H9 (cell line): Measurements from ENCODE around the gene ETV3L. TPM values are rescaled to one million over a fixed set of nuclear protein-coding genes. Genes with fewer than 3 reads are reported as not detected.

Experiments used
- DNase-seq: peaks from one replicate; pipeline ENCODE4 v3.0.0-alpha.2; 2017
- H2AFZ ChIP-seq: one replicate; pipeline ENCODE4 v1.6.1; 2013; ENCODE audit warnings: mild to moderate bottlenecking, low read length, control low read depth, moderate library complexity
- H2AK5ac ChIP-seq: 2 replicates; pipeline ENCODE4 v1.6.1; 2013; ENCODE audit warnings: low read length, control low read depth, mixed read lengths; ENCODE audit not compliant: insufficient read length
- H2BK120ac ChIP-seq: one replicate; pipeline ENCODE4 v1.6.1; 2013; ENCODE audit warnings: low read depth, mild to moderate bottlenecking, low read length, control low read depth, inconsistent platforms; ENCODE audit not compliant: poor library complexity, severe bottlenecking
- H2BK12ac ChIP-seq: 2 replicates; pipeline ENCODE4 v1.6.1; 2013; ENCODE audit warnings: low read length, control low read depth, mixed read lengths, low read depth; ENCODE audit not compliant: insufficient read length
- H2BK15ac ChIP-seq: 2 replicates; pipeline ENCODE4 v1.6.1; 2013; ENCODE audit warnings: low read depth, low read length, control low read depth
- H2BK20ac ChIP-seq: one replicate; pipeline ENCODE4 v1.6.1; 2013; ENCODE audit warnings: low read depth, mild to moderate bottlenecking, low read length, control low read depth, inconsistent platforms; ENCODE audit not compliant: poor library complexity, severe bottlenecking
- H2BK5ac ChIP-seq: 2 replicates; pipeline ENCODE4 v1.6.1; 2013; ENCODE audit warnings: low read length, control low read depth, mixed read lengths; ENCODE audit not compliant: insufficient read length
- H3K14ac ChIP-seq: 2 replicates; pipeline ENCODE4 v1.6.1; 2013; ENCODE audit warnings: low read length, control low read depth; ENCODE audit not compliant: insufficient read depth
- H3K18ac ChIP-seq: 2 replicates; pipeline ENCODE4 v1.6.1; 2013; ENCODE audit warnings: low read depth, mild to moderate bottlenecking, mixed read lengths, low read length, control low read depth; ENCODE audit not compliant: insufficient read length
- H3K23ac ChIP-seq: 2 replicates; pipeline ENCODE4 v1.6.1; 2013; ENCODE audit warnings: low read length, control low read depth, mixed read lengths, low read depth; ENCODE audit not compliant: insufficient read length
- H3K23me2 ChIP-seq: 2 replicates; pipeline ENCODE4 v1.6.1; 2013; ENCODE audit warnings: low read depth, mild to moderate bottlenecking, mixed read lengths, low read length, control low read depth; ENCODE audit not compliant: insufficient read length, poor library complexity, severe bottlenecking
- H3K27ac ChIP-seq: 2 replicates; pipeline ENCODE4 v1.5.1; 2013; ENCODE audit warnings: low read length, control low read depth, mixed read lengths, low read depth; ENCODE audit not compliant: insufficient read length
- H3K27me3 ChIP-seq: 2 replicates; pipeline ENCODE4 v1.6.1; 2013; ENCODE audit warnings: low read length, control low read depth, inconsistent platforms; ENCODE audit not compliant: insufficient read depth
- H3K4ac ChIP-seq: 2 replicates; pipeline ENCODE4 v1.6.1; 2013; ENCODE audit warnings: low read depth, mild to moderate bottlenecking, control low read depth, inconsistent platforms, low read length, moderate library complexity
- H3K4me1 ChIP-seq: 2 replicates; pipeline ENCODE4 v1.6.1; 2013; ENCODE audit warnings: low read length, control low read depth, inconsistent platforms; ENCODE audit not compliant: insufficient read depth
- H3K4me2 ChIP-seq: 2 replicates; pipeline ENCODE4 v1.6.1; 2013; ENCODE audit warnings: low read length, control low read depth, mixed read lengths; ENCODE audit not compliant: insufficient read length, insufficient read depth
- H3K56ac ChIP-seq: 2 replicates; pipeline ENCODE4 v1.6.1; 2013; ENCODE audit warnings: low read depth, mild to moderate bottlenecking, mixed read lengths, low read length, control low read depth; ENCODE audit not compliant: insufficient read length
- H3K79me1 ChIP-seq: 2 replicates; pipeline ENCODE4 v1.6.1; 2013; ENCODE audit warnings: low read depth, mild to moderate bottlenecking, moderate library complexity, low read length, control low read depth, inconsistent platforms; ENCODE audit not compliant: insufficient read depth, poor library complexity, severe bottlenecking
- H3K79me2 ChIP-seq: 2 replicates; pipeline ENCODE4 v1.6.1; 2013; ENCODE audit warnings: low read length, control low read depth, inconsistent platforms; ENCODE audit not compliant: insufficient read depth
- H3K9ac ChIP-seq: 2 replicates; pipeline ENCODE4 v1.6.1; 2013; ENCODE audit warnings: low read length, control low read depth, mixed read lengths; ENCODE audit not compliant: insufficient read length; ENCODE audit errors: extremely low read depth
- H3K9me3 ChIP-seq: one replicate; pipeline ENCODE4 v1.6.1; 2013; ENCODE audit warnings: low read depth, low read length, inconsistent platforms; ENCODE audit not compliant: control insufficient read depth
- H3T11ph ChIP-seq: one replicate; pipeline ENCODE4 v1.6.1; 2013; ENCODE audit warnings: mild to moderate bottlenecking, low read length, control low read depth, inconsistent platforms
- H4K20me1 ChIP-seq: one replicate; pipeline ENCODE4 v1.6.1; 2013; ENCODE audit not compliant: control insufficient read depth, insufficient read length, insufficient read depth
- H4K5ac ChIP-seq: 2 replicates; pipeline ENCODE4 v1.6.1; 2013; ENCODE audit warnings: low read depth, mild to moderate bottlenecking, mixed read lengths, low read length, control low read depth; ENCODE audit not compliant: insufficient read length
- H4K8ac ChIP-seq: replicated peaks from 2 replicates; pipeline ENCODE4 v1.6.1; 2013; ENCODE audit warnings: low read length, control low read depth, mixed read lengths, low read depth; ENCODE audit not compliant: insufficient read length
- H4K91ac ChIP-seq: 2 replicates; pipeline ENCODE4 v1.6.1; 2013; ENCODE audit warnings: low read depth, mild to moderate bottlenecking, moderate library complexity, mixed read lengths, low read length, control low read depth; ENCODE audit not compliant: insufficient read length
- H3K27ac Mint-ChIP-seq, 3 experiments: 2 replicates in 2 of 3; 3 replicates in 1 of 3; pipeline ENCODE4 v1.8.0; 2020 to 2021; ENCODE audit warnings: mixed read lengths in 3 of 3, mild to moderate bottlenecking in 1 of 3, moderate library complexity in 1 of 3
- H3K27me3 Mint-ChIP-seq: 2 replicates; pipeline ENCODE4 v1.8.0; 2021; ENCODE audit warnings: low read depth, mild to moderate bottlenecking, moderate library complexity, mixed read lengths
- H3K36me3 Mint-ChIP-seq, 3 experiments: 2 replicates in 2 of 3; 3 replicates in 1 of 3; pipeline ENCODE4 v1.8.0; 2020 to 2021; ENCODE audit warnings: low read depth in 3 of 3, mixed read lengths in 3 of 3; ENCODE audit not compliant: insufficient read depth in 1 of 3
- H3K4me1 Mint-ChIP-seq, 2 experiments: 2 replicates each; pipeline ENCODE4 v1.8.0; 2020; ENCODE audit warnings: mixed read lengths in 2 of 2
- H3K4me3 Mint-ChIP-seq, 2 experiments: 2 replicates in 1 of 2; 3 replicates in 1 of 2; pipeline ENCODE4 v1.8.0; 2020 to 2021; ENCODE audit warnings: mild to moderate bottlenecking in 2 of 2, mixed read lengths in 2 of 2, moderate library complexity in 1 of 2
- H3K9me3 Mint-ChIP-seq, 2 experiments: 2 replicates in 1 of 2; 3 replicates in 1 of 2; pipeline ENCODE4 v1.8.0; 2020; ENCODE audit warnings: mild to moderate bottlenecking in 2 of 2, mixed read lengths in 2 of 2, moderate library complexity in 1 of 2
- WGBS: extraction: QIAGEN DNeasy Blood & Tissue Kit; methylation state at CpG from one replicate; pipeline ENCODE4 v1.1.7; 2013; ENCODE audit warnings: missing lambda C conversion rate, low lambda C conversion rate, mixed read lengths; ENCODE audit not compliant: insufficient read length; ENCODE audit errors: extremely low coverage; 5-methylcytosine and 5-hydroxymethylcytosine counted together
- total RNA-seq: library from RNA; stranded (reverse); gene quantifications from 2 replicates; pipeline ENCODE4 v1.2.1, GENCODE V29; 2021
- TF ChIP-seq, protein P1 (sequence below): fragments of 200-600 bp; sonication (generic); conservative IDR thresholded peaks from 3 replicates; pipeline ENCODE4 v1.8.0; 2021; ENCODE audit warnings: antibody characterized with exemption, mild to moderate bottlenecking

ETV3L gene
- total RNA-seq, 1 experiment from 2014 or later = 0.96 TPM

DNA sequence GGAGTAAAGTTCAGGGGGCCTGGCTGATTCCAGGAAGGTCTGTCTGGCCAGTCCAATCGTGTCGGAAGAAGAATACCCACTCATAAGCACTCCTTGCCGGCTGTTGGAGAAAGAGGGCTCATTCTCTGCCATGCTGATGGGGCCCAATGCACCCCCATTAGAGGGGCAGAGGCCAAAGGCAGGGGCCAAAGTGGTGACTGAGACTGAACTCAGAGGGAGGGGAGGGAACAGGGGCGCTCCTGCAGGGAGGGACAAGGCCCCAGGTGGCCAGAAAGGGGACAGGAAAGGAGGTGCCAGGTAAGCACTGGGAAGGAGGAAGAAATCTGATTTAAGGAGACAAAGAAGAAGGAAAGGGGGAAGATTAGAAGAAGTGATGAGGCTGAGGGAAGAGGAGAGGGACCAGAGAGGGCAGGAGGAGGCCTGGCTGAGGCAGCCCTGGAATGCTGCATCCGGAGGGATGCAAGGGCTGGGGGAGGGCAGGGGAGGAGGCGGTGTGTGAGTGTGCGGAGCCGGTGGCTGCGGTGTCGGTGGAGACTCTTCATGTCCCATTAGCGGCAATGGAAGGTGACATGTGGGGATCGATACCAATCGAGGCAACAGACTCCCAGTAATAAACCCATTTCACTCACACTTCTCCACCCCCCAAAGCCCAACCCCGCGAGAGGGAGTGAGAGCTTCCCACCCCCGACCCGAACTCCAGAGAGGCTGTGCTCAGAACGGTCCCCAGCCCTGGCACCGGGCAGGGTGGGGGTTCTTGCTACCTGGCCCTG, 12.0 kb upstream of the ETV3L start:
- no peak overlapping the region for H4K91ac ChIP-seq
- peak overlapping the region in 1 of 3 experiments; percentile 60; a peak in 3 of 7 replicates for H3K27ac Mint-ChIP-seq
- no peaks in the 10 kb centered on the region for H3K36me3 Mint-ChIP-seq
- H2BK120ac ChIP-seq = no peak overlapping the region
- H3K9me3 Mint-ChIP-seq = no peaks in the 10 kb centered on the region
- H2AK5ac ChIP-seq = no peak overlapping the region
- no peak overlapping the region for H3T11ph ChIP-seq
- H3K27ac ChIP-seq = no peak overlapping the region
- no peak overlapping the region for H3K9ac ChIP-seq
- H3K14ac ChIP-seq = no peak overlapping the region
- H3K4me3 Mint-ChIP-seq = peak overlapping the region in 1 of 2 experiments; percentile 61; a peak in 2 of 5 replicates
- DNase-seq = peak; percentile 70
- no peaks in the 10 kb centered on the region for H3K9me3 ChIP-seq
- H3K4ac ChIP-seq = no peak overlapping the region
- no peaks in the 10 kb centered on the region for H3K79me2 ChIP-seq
- no peak overlapping the region for H3K18ac ChIP-seq
- H3K79me1 ChIP-seq = no peaks in the 10 kb centered on the region
- no peak overlapping the region for H2AFZ ChIP-seq
- no peak overlapping the region for H2BK5ac ChIP-seq
- no peak overlapping the region for H2BK15ac ChIP-seq
- H3K4me1 ChIP-seq = peaks cover 18% of the 10 kb centered on the region; the same call in 1 of the 2 replicates
- H2BK20ac ChIP-seq = no peak overlapping the region
- no peaks in the 10 kb centered on the region for H4K20me1 ChIP-seq
- no peak overlapping the region for H3K4me2 ChIP-seq
- WGBS = no CpG with 5 or more reads among the region's 19 CpGs
- H3K23me2 ChIP-seq = no peaks in the 10 kb centered on the region
- H3K4me1 Mint-ChIP-seq = peaks cover 67 to 81% of the 10 kb centered on the region in 2 experiments
- H4K5ac ChIP-seq = no peak overlapping the region
- peaks cover 36% of the 10 kb centered on the region for H3K27me3 Mint-ChIP-seq
- no peak overlapping the region for H4K8ac ChIP-seq
- TF ChIP-seq, protein P1, sequence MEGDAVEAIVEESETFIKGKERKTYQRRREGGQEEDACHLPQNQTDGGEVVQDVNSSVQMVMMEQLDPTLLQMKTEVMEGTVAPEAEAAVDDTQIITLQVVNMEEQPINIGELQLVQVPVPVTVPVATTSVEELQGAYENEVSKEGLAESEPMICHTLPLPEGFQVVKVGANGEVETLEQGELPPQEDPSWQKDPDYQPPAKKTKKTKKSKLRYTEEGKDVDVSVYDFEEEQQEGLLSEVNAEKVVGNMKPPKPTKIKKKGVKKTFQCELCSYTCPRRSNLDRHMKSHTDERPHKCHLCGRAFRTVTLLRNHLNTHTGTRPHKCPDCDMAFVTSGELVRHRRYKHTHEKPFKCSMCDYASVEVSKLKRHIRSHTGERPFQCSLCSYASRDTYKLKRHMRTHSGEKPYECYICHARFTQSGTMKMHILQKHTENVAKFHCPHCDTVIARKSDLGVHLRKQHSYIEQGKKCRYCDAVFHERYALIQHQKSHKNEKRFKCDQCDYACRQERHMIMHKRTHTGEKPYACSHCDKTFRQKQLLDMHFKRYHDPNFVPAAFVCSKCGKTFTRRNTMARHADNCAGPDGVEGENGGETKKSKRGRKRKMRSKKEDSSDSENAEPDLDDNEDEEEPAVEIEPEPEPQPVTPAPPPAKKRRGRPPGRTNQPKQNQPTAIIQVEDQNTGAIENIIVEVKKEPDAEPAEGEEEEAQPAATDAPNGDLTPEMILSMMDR = no peak
- H3K23ac ChIP-seq = no peak overlapping the region
- no peak overlapping the region for H3K56ac ChIP-seq
- no peaks in the 10 kb centered on the region; the same call in 1 of the 2 replicates for H3K27me3 ChIP-seq
- H2BK12ac ChIP-seq = no peak overlapping the region
